Muscle layer of duodenum (tissue), 2 donors: ENCODE data around the gene TBC1D1.
A peak's percentile ranks its signal among the peaks of the same experiment; 100 is the strongest.

Source experiments
- H3K27ac ChIP-seq: one replicate; pipeline ENCODE4 v1.7.0; 2013; ENCODE audit warnings: mild to moderate bottlenecking, low read length
- H3K27me3 ChIP-seq: one replicate; pipeline ENCODE4 v1.7.0; 2013; ENCODE audit warnings: low read depth, mild to moderate bottlenecking, control low read depth, low read length
- H3K36me3 ChIP-seq, 2 donors: one replicate each; pipeline ENCODE4 v1.7.0; 2013; ENCODE audit warnings: low read length in 2 of 2, control low read depth in 1 of 2, mild to moderate bottlenecking in 1 of 2; ENCODE audit not compliant: insufficient read depth in 2 of 2, control insufficient read depth in 1 of 2
- H3K4me1 ChIP-seq, 2 donors: one replicate each; pipeline ENCODE4 v1.7.0; 2013; ENCODE audit warnings: low read length in 2 of 2, mild to moderate bottlenecking in 2 of 2, control low read depth in 1 of 2, moderate library complexity in 1 of 2; ENCODE audit not compliant: insufficient read depth in 2 of 2, control insufficient read depth in 1 of 2
- H3K4me3 ChIP-seq, 2 donors: one replicate each; pipeline ENCODE4 v1.7.0; 2013; ENCODE audit warnings: low read length in 2 of 2, low read depth in 1 of 2, mild to moderate bottlenecking in 1 of 2
- H3K9me3 ChIP-seq, 2 donors: one replicate each; pipeline ENCODE4 v1.7.0; 2013; ENCODE audit warnings: low read length in 2 of 2, control low read depth in 1 of 2, mild to moderate bottlenecking in 1 of 2; ENCODE audit not compliant: control insufficient read depth in 1 of 2
- donor health status: healthy.

Gene TBC1D1

GRCh38 chr4:38044060-38044459 is 153.2 kb downstream of the TBC1D1 start:
- no peaks in the 10 kb centered on the region for H3K9me3 ChIP-seq
- peaks cover 0 to 13% of the 10 kb centered on the region in 2 donors for H3K4me1 ChIP-seq
- H3K36me3 ChIP-seq, result peaks cover 21 to 26% of the 10 kb centered on the region in 2 donors
- H3K27ac ChIP-seq, result no peak overlapping the region
- no peak overlapping the region for H3K4me3 ChIP-seq
- H3K27me3 ChIP-seq, result no peaks in the 10 kb centered on the region

GRCh38 chr4:38045289-38045988 is 154.6 kb downstream of the TBC1D1 start:
- no peak overlapping the region for H3K4me3 ChIP-seq
- H3K27ac ChIP-seq, result no peak overlapping the region
- H3K27me3 ChIP-seq, result no peaks in the 10 kb centered on the region
- peaks cover 0 to 25% of the 10 kb centered on the region in 2 donors for H3K4me1 ChIP-seq
- H3K36me3 ChIP-seq, result peaks cover 28 to 32% of the 10 kb centered on the region in 2 donors
- no peaks in the 10 kb centered on the region for H3K9me3 ChIP-seq

GRCh38 chr4:38046727-38047489 is 156.0 kb downstream of the TBC1D1 start:
- Histone ChIP-seq H3K9me3 (no peaks in the 10 kb centered on the region), H3K27ac (peak overlapping the region; percentile 45)

GRCh38 chr4:38049545-38050170 is 158.8 kb downstream of the TBC1D1 start:
- no peak overlapping the region for H3K4me3 ChIP-seq
- peaks cover 24 to 28% of the 10 kb centered on the region in 2 donors for H3K36me3 ChIP-seq
- peaks cover 0 to 37% of the 10 kb centered on the region in 2 donors for H3K4me1 ChIP-seq
- H3K27ac ChIP-seq, result peak overlapping the region; percentile 47
- no peaks in the 10 kb centered on the region for H3K9me3 ChIP-seq
- no peaks in the 10 kb centered on the region for H3K27me3 ChIP-seq

More at GRCh38 chr4:38046727-38047489, 156.0 kb downstream of the TBC1D1 start:
- peaks cover 0 to 33% of the 10 kb centered on the region in 2 donors for H3K4me1 ChIP-seq
- no peaks in the 10 kb centered on the region for H3K27me3 ChIP-seq
- peaks cover 21 to 30% of the 10 kb centered on the region in 2 donors for H3K36me3 ChIP-seq
- H3K4me3 ChIP-seq, result no peak overlapping the region

- peak overlapping the region; percentile 79 for H3K27ac ChIP-seq
- H3K4me3 ChIP-seq, result peak overlapping the region in 1 of 2 donors; percentile 29
- no peaks in the 10 kb centered on the region for H3K9me3 ChIP-seq
- no peaks in the 10 kb centered on the region for H3K27me3 ChIP-seq
- peaks cover 0 to 41% of the 10 kb centered on the region in 2 donors for H3K4me1 ChIP-seq
- H3K36me3 ChIP-seq, result peaks cover 35 to 37% of the 10 kb centered on the region in 2 donors
These were observed 159.9 kb downstream of the TBC1D1 start for GRCh38 chr4:38050560-38051350.

GRCh38 chr4:38055566-38055965 is 164.7 kb downstream of the TBC1D1 start:
- H3K36me3 ChIP-seq, result peaks cover 24 to 31% of the 10 kb centered on the region in 2 donors
- H3K9me3 ChIP-seq, result no peaks in the 10 kb centered on the region
- peak overlapping the region; percentile 68 for H3K27ac ChIP-seq
- no peaks in the 10 kb centered on the region for H3K27me3 ChIP-seq
- no peak overlapping the region for H3K4me3 ChIP-seq
- peaks cover 0 to 51% of the 10 kb centered on the region in 2 donors for H3K4me1 ChIP-seq

- Histone ChIP-seq H3K4me1 (peaks cover 2 to 53% of the 10 kb centered on the region in 2 donors), H3K27me3 (no peaks in the 10 kb centered on the region), H3K4me3 (no peak overlapping the region), H3K36me3 (peaks cover 24 to 31% of the 10 kb centered on the region in 2 donors), H3K9me3 (no peaks in the 10 kb centered on the region), H3K27ac (peak overlapping the region; percentile 68)
These were observed 165.3 kb downstream of the TBC1D1 start for GRCh38 chr4:38056011-38056685.

- Histone ChIP-seq H3K4me3 (no peak overlapping the region), H3K27me3 (no peaks in the 10 kb centered on the region), H3K36me3 (peaks cover 19 to 31% of the 10 kb centered on the region in 2 donors), H3K4me1 (peaks cover 15 to 58% of the 10 kb centered on the region in 2 donors), H3K27ac (no peak overlapping the region), H3K9me3 (no peaks in the 10 kb centered on the region)
These were observed 167.3 kb downstream of the TBC1D1 start for GRCh38 chr4:38058151-38058550.

- Histone ChIP-seq H3K4me1 (peaks cover 15 to 53% of the 10 kb centered on the region in 2 donors), H3K9me3 (no peaks in the 10 kb centered on the region), H3K36me3 (peaks cover 1 to 11% of the 10 kb centered on the region in 2 donors), H3K27me3 (no peaks in the 10 kb centered on the region), H3K27ac (peak overlapping the region; percentile 67), H3K4me3 (no peak overlapping the region)
These were observed 170.0 kb downstream of the TBC1D1 start for GRCh38 chr4:38060829-38061431.
